OCI-LY1 (cell line): Measurements from ENCODE around the gene TOP1.

Experiments
- H2AFZ ChIP-seq: fragments of 200-600 bp; sonication (generic), shearing (Covaris generic); 2 replicates; pipeline ENCODE4 v1.6.0; 2014; ENCODE audit warnings: antibody characterized with exemption, mild to moderate bottlenecking, low read length
- H3F3A ChIP-seq: fragments of 200-600 bp; sonication (generic), shearing (Covaris generic); 2 replicates; pipeline ENCODE4 v1.6.0; 2014; ENCODE audit warnings: mild to moderate bottlenecking, antibody characterized with exemption, low read length, moderate library complexity; ENCODE audit not compliant: insufficient read depth
- H3K27ac ChIP-seq: fragments of 200-600 bp; sonication (generic); 2 replicates; pipeline ENCODE4 v1.5.1; 2014; ENCODE audit warnings: low read length, mixed run types, mild to moderate bottlenecking, low read depth; ENCODE audit not compliant: poor library complexity, severe bottlenecking
- H3K27me3 ChIP-seq: fragments of 200-600 bp; sonication (generic); 2 replicates; pipeline ENCODE4 v1.6.0; 2014; ENCODE audit warnings: antibody characterized with exemption, mild to moderate bottlenecking, low read length, moderate library complexity; ENCODE audit not compliant: insufficient read depth
- H3K36me3 ChIP-seq: fragments of 200-600 bp; sonication (generic); 2 replicates; pipeline ENCODE4 v1.6.1; 2014; ENCODE audit warnings: mild to moderate bottlenecking, antibody characterized with exemption, low read length, moderate library complexity, mixed read lengths; ENCODE audit not compliant: insufficient read depth
- H3K4me1 ChIP-seq: fragments of 200-600 bp; sonication (generic); 2 replicates; pipeline ENCODE4 v1.5.1; 2014; ENCODE audit warnings: mild to moderate bottlenecking, low read length, moderate library complexity; ENCODE audit not compliant: insufficient read depth, severe bottlenecking
- H3K4me2 ChIP-seq: fragments of 200-600 bp; sonication (generic), shearing (Covaris generic); 2 replicates; pipeline ENCODE4 v1.6.1; 2014; ENCODE audit warnings: low read length
- H3K4me3 ChIP-seq: fragments of 200-600 bp; sonication (generic); 2 replicates; pipeline ENCODE4 v1.5.1; 2014; ENCODE audit warnings: low read length, low read depth, mild to moderate bottlenecking, mixed read lengths; ENCODE audit not compliant: poor library complexity, severe bottlenecking
- H3K79me2 ChIP-seq: fragments of 200-600 bp; shearing (Covaris generic); 2 replicates; pipeline ENCODE4 v1.6.1; 2016; ENCODE audit warnings: mixed run types, low read length, mixed read lengths; ENCODE audit not compliant: insufficient read depth
- H3K9ac ChIP-seq: fragments of 200-600 bp; sonication (generic), shearing (Covaris generic); 2 replicates; pipeline ENCODE4 v1.6.1; 2014; ENCODE audit warnings: mild to moderate bottlenecking, low read length, mixed read lengths
- H3K9me2 ChIP-seq: fragments of 200-600 bp; sonication (generic), shearing (Covaris generic); 2 replicates; pipeline ENCODE4 v1.6.1; 2014; ENCODE audit warnings: low read depth, mild to moderate bottlenecking, low read length, mixed read lengths
- H3K9me3 ChIP-seq: fragments of 200-600 bp; shearing (Covaris generic); 2 replicates; pipeline ENCODE4 v1.6.1; 2014; ENCODE audit warnings: low read length, mixed read lengths
- H4K20me1 ChIP-seq: fragments of 200-600 bp; sonication (generic), shearing (Covaris generic); 2 replicates; pipeline ENCODE4 v1.6.0; 2016; ENCODE audit warnings: mild to moderate bottlenecking, low read length; ENCODE audit not compliant: insufficient read depth
- EZH2 ChIP-seq: fragments of 200-600 bp; sonication (generic), shearing (Covaris generic); IDR thresholded peaks from 2 replicates; pipeline ENCODE4 v1.8.0; 2017; ENCODE audit warnings: borderline replicate concordance, mixed run types, mild to moderate bottlenecking, antibody characterized with exemption, low read length, moderate library complexity, mixed read lengths
- TF ChIP-seq, protein P1 (sequence below): fragments of 200-600 bp; sonication (generic), shearing (Covaris generic); IDR thresholded peaks from 2 replicates; pipeline ENCODE4 v1.5.1; 2017; ENCODE audit warnings: mild to moderate bottlenecking, antibody characterized with exemption, low read length, moderate library complexity, mixed read lengths

The TOP1 gene

DNA sequence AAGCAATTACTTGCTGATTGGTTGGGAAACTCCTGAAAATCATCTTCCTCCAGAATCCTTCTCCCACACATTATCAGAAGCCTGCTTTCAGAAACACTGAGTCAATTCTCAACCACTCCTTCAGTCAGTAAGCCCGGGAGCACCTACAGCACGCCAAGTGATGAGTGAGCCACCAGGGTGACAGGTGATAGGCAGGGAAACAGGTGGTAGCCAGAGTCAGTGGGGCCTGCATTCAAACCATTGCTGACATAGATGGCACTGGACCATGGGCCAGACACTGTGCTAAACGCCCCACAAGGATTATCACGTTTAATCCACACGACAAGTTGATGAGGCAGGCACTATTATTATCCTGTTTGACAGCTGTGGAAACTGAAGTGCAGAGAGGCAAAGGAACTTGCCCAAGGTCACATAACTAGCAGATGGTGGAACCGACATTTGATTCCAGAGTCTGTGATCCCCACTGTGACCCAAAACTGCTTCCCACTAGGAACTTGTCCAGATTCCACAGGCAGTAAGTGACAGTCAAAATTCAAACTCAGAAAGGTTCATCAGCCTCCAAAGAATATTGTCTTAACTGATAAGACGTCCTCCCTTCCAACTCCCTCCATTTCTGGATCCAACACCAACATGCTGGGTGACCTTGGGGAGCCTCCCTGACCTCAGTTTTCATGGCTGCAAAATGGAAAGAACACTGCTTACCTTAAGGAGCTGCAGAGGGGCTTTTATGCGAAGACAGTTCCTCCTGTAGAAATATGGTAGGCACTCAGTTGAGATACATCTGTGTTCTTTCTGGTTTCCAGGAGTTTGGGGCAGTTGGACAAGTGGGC, 23.9 kb upstream of the TOP1 start:
- Histone ChIP-seq H3K9me2 (no peaks in the 10 kb centered on the region), H3K9me3 (peaks cover 5% of the 10 kb centered on the region; the same call in 1 of the 2 replicates), H3K4me1 (peaks cover 38% of the 10 kb centered on the region), H3K4me2 (no peak overlapping the region), H3K79me2 (no peaks in the 10 kb centered on the region), H3K4me3 (no peak overlapping the region), H3K27me3 (no peaks in the 10 kb centered on the region), H3K36me3 (peaks cover 12% of the 10 kb centered on the region; the same call in 1 of the 2 replicates), H3F3A (no peaks in the 10 kb centered on the region), H3K27ac (peak overlapping the region; percentile 82), H3K9ac (no peak overlapping the region; the same call in 1 of the 2 replicates), H4K20me1 (no peaks in the 10 kb centered on the region), H2AFZ (no peak overlapping the region)
- TF ChIP-seq, protein P1, sequence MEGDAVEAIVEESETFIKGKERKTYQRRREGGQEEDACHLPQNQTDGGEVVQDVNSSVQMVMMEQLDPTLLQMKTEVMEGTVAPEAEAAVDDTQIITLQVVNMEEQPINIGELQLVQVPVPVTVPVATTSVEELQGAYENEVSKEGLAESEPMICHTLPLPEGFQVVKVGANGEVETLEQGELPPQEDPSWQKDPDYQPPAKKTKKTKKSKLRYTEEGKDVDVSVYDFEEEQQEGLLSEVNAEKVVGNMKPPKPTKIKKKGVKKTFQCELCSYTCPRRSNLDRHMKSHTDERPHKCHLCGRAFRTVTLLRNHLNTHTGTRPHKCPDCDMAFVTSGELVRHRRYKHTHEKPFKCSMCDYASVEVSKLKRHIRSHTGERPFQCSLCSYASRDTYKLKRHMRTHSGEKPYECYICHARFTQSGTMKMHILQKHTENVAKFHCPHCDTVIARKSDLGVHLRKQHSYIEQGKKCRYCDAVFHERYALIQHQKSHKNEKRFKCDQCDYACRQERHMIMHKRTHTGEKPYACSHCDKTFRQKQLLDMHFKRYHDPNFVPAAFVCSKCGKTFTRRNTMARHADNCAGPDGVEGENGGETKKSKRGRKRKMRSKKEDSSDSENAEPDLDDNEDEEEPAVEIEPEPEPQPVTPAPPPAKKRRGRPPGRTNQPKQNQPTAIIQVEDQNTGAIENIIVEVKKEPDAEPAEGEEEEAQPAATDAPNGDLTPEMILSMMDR: no peak
- TF ChIP-seq EZH2: no peak

- Histone ChIP-seq H3K27me3 (no peaks in the 10 kb centered on the region), H3F3A (no peaks in the 10 kb centered on the region), H3K79me2 (no peaks in the 10 kb centered on the region), H3K4me3 (no peak overlapping the region), H3K9ac (no peak overlapping the region; the same call in 1 of the 2 replicates), H2AFZ (no peak overlapping the region), H3K4me1 (peaks cover 44% of the 10 kb centered on the region), H3K4me2 (no peak overlapping the region), H3K9me3 (peaks cover 5% of the 10 kb centered on the region; the same call in 1 of the 2 replicates), H3K9me2 (no peaks in the 10 kb centered on the region), H4K20me1 (no peaks in the 10 kb centered on the region), H3K27ac (peak overlapping the region; percentile 82), H3K36me3 (peaks cover 12% of the 10 kb centered on the region; the same call in 1 of the 2 replicates)
- TF ChIP-seq, protein P1: no peak
- no peak for TF ChIP-seq EZH2
These were observed 23.3 kb upstream of the TOP1 start for GRCh38 chr20:41005361-41005729.

DNA sequence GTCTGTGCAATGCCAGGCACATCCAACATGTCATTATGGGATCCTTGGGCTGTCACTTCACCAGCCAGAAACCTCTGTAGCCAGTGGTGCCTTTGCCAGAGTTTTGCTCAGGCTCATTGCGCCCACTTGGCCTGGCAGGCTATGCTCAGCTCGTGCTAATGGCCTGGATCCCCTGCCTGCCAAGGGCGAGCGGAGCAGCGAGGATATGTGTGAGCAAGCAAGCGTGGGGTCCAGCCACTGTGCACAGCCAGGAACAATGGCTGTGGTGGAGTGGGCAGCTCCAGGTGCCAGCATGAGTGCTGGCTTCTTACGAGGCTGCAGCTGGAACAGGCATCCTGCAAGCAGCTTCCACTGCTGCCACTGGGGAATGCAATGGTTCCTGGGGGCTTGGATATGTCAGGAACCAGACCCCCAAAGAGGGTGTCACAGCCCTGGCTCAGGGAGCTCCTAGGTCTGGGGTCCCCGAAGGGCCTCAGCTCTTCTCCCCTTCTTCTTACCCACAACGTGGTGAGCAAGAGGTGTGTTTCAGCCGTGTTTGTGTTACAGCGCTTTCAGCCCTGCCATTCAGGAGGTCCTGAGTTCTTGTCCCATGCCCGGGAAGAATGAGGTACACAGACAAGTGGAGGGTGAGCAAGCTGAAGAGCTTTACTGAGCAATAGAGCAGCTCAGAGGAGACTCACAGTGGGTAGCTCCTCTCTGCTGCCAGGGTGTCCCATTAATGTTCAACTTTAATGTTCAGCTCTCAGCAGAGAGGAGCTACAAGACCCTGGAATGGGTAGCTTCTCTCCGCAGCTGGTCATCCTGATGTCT, 22.3 kb upstream of the TOP1 start:
- Histone ChIP-seq H3F3A (no peaks in the 10 kb centered on the region), H3K27ac (no peak overlapping the region), H3K36me3 (peaks cover 12% of the 10 kb centered on the region; the same call in 1 of the 2 replicates), H3K27me3 (no peaks in the 10 kb centered on the region), H3K4me2 (no peak overlapping the region), H4K20me1 (no peaks in the 10 kb centered on the region), H3K79me2 (no peaks in the 10 kb centered on the region), H3K9ac (no peak overlapping the region), H2AFZ (no peak overlapping the region), H3K4me3 (no peak overlapping the region), H3K9me3 (peaks cover 5% of the 10 kb centered on the region; the same call in 1 of the 2 replicates), H3K4me1 (peaks cover 53% of the 10 kb centered on the region), H3K9me2 (no peaks in the 10 kb centered on the region)
- TF ChIP-seq EZH2: no peak
- TF ChIP-seq, protein P1: no peak
